Astrocyte of the cerebellum (primary cell): ENCODE results near the gene CFAP99.

Source experiments
- DNase-seq: peaks from one replicate; pipeline ENCODE4 v3.0.0-alpha.2; 2011; ENCODE audit warnings: low read depth
- H3K4me3 ChIP-seq: 2 replicates; pipeline ENCODE4 v1.5.1; 2011; ENCODE audit warnings: mild to moderate bottlenecking, low read depth, low read length, moderate library complexity
- CTCF ChIP-seq: IDR thresholded peaks from 2 replicates; pipeline ENCODE4 v1.5.1; 2012; ENCODE audit warnings: low read length, low read depth, moderate library complexity, mild to moderate bottlenecking; ENCODE audit errors: missing control alignments
- in situ Hi-C: cut with HindIII; loops from 2 replicates; pipeline ENCODE4 v1.10.0; 2017; ENCODE audit warnings: low sequenced_read_pairs

Gene CFAP99

GRCh38 chr4:2436301-2436700 lies 17.5 kb downstream of the CFAP99 start:
- in situ Hi-C loops = no loop called here
- TF ChIP-seq CTCF = peak; percentile 42
- H3K4me3 ChIP-seq = no peak overlapping the region
- no peak for DNase-seq

- DNase-seq = no peak
- no peak for TF ChIP-seq CTCF
- in situ Hi-C loops = no loop called here
- H3K4me3 ChIP-seq = no peak overlapping the region
These were observed 18.2 kb downstream of the CFAP99 start for GRCh38 chr4:2436761-2437474.

- no peak overlapping the region for H3K4me3 ChIP-seq
- TF ChIP-seq CTCF = no peak
- no peak for DNase-seq
- in situ Hi-C loops = no loop called here
These were observed 18.9 kb downstream of the CFAP99 start for GRCh38 chr4:2437475-2438215.

- TF ChIP-seq CTCF = no peak
- in situ Hi-C loops = no loop called here
- no peak overlapping the region for H3K4me3 ChIP-seq
- no peak for DNase-seq
These were observed 20.3 kb downstream of the CFAP99 start for GRCh38 chr4:2438822-2439718.

GRCh38 chr4:2441393-2442174 lies 22.8 kb downstream of the CFAP99 start:
- TF ChIP-seq CTCF = peak; percentile 73
- DNase-seq = no peak
- in situ Hi-C loops = no loop called here
- no peak overlapping the region for H3K4me3 ChIP-seq
